Liver (tissue), 9 donors: ENCODE results near the gene TNFRSF11A. TPM values are rescaled to one million over a fixed set of nuclear protein-coding genes. Genes with fewer than 3 reads are reported as not detected.

ENCODE experiments used
- DNase-seq: peaks from one replicate; pipeline ENCODE4 v3.0.0-alpha.2; 2017; ENCODE audit warnings: low spot score
- H3K27ac ChIP-seq, 2 donors: one replicate each; pipeline ENCODE4 v1.7.0; 2013; ENCODE audit warnings: inconsistent platforms in 2 of 2, low read length in 2 of 2, control low read depth in 1 of 2, low read depth in 1 of 2, mild to moderate bottlenecking in 1 of 2
- H3K27me3 ChIP-seq, 4 donors: one replicate each; pipeline versions ENCODE4 v1.6.1 to v1.7.0; 2013; ENCODE audit warnings: low read length in 3 of 4, inconsistent platforms in 1 of 4, mild to moderate bottlenecking in 1 of 4, moderate library complexity in 1 of 4; ENCODE audit not compliant: control insufficient read depth in 4 of 4, insufficient read depth in 4 of 4
- H3K36me3 ChIP-seq, 4 donors: one replicate each; pipeline versions ENCODE4 v1.6.1 to v1.7.0; 2013; ENCODE audit warnings: low read length in 3 of 4, mild to moderate bottlenecking in 3 of 4, low read depth in 1 of 4, moderate library complexity in 1 of 4; ENCODE audit not compliant: control insufficient read depth in 4 of 4, insufficient read depth in 3 of 4
- H3K4me1 ChIP-seq, 4 donors: one replicate each; pipeline versions ENCODE4 v1.6.1 to v1.7.0; 2013; ENCODE audit warnings: low read length in 3 of 4, mild to moderate bottlenecking in 3 of 4, moderate library complexity in 1 of 4; ENCODE audit not compliant: control insufficient read depth in 4 of 4, insufficient read depth in 4 of 4
- H3K4me3 ChIP-seq, 3 donors: one replicate each; pipeline versions ENCODE4 v1.6.1 to v1.7.0; 2013; ENCODE audit warnings: low read length in 3 of 3, control low read depth in 1 of 3, low read depth in 1 of 3, mild to moderate bottlenecking in 1 of 3
- H3K9ac ChIP-seq, 2 donors: one replicate each; pipeline ENCODE4 v1.7.0; 2013; ENCODE audit warnings: low read length in 2 of 2, mild to moderate bottlenecking in 2 of 2, moderate library complexity in 2 of 2, control low read depth in 1 of 2, low read depth in 1 of 2
- H3K9me3 ChIP-seq, 4 donors: one replicate each; pipeline versions ENCODE4 v1.6.1 to v1.7.0; 2013; ENCODE audit warnings: low read length in 3 of 4; ENCODE audit not compliant: control insufficient read depth in 4 of 4
- EGR1 ChIP-seq, 2 donors: IDR thresholded peaks; 2 replicates each; pipeline ENCODE4 v1.6.1; 2016 to 2018; ENCODE audit warnings: antibody characterized with exemption in 2 of 2, low read depth in 2 of 2
- FOXA2 ChIP-seq: IDR thresholded peaks from 2 replicates; pipeline ENCODE4 v1.6.1; 2016; ENCODE audit warnings: antibody characterized with exemption
- GABPA ChIP-seq, 2 donors: IDR thresholded peaks in 1 of 2; conservative IDR thresholded peaks in 1 of 2; 2 replicates each; pipeline ENCODE4 v1.6.1; 2016; ENCODE audit warnings: antibody characterized with exemption in 2 of 2, mild to moderate bottlenecking in 1 of 2, moderate library complexity in 1 of 2
- HNF4A ChIP-seq, 2 donors: conservative IDR thresholded peaks; 2 replicates each; pipeline ENCODE4 v1.6.1; 2016; ENCODE audit warnings: antibody characterized with exemption in 2 of 2, mild to moderate bottlenecking in 2 of 2
- HNF4G ChIP-seq: IDR thresholded peaks from 2 replicates; pipeline ENCODE4 v1.6.1; 2016; ENCODE audit warnings: antibody characterized with exemption
- JUND ChIP-seq, 2 donors: IDR thresholded peaks; 2 replicates each; pipeline ENCODE4 v1.6.1; 2016; ENCODE audit warnings: antibody characterized with exemption in 2 of 2
- NR2F2 ChIP-seq: IDR thresholded peaks from 2 replicates; pipeline ENCODE4 v1.6.1; 2016; ENCODE audit warnings: antibody characterized with exemption
- RAD21 ChIP-seq, 2 donors: IDR thresholded peaks; 2 replicates each; pipeline ENCODE4 v1.6.1; 2016; ENCODE audit warnings: antibody characterized with exemption in 2 of 2, mild to moderate bottlenecking in 2 of 2
- RXRA ChIP-seq, 2 donors: IDR thresholded peaks; 2 replicates each; pipeline ENCODE4 v1.6.1; 2017 to 2018; ENCODE audit warnings: antibody characterized with exemption in 2 of 2, mild to moderate bottlenecking in 1 of 2
- SP1 ChIP-seq: IDR thresholded peaks from 2 replicates; pipeline ENCODE4 v1.6.1; 2018; ENCODE audit warnings: antibody characterized with exemption, mild to moderate bottlenecking
- TAF1 ChIP-seq: conservative IDR thresholded peaks from 2 replicates; pipeline ENCODE4 v1.6.1; 2016; ENCODE audit warnings: antibody characterized with exemption, mild to moderate bottlenecking
- YY1 ChIP-seq: IDR thresholded peaks from 2 replicates; pipeline ENCODE4 v1.6.1; 2016; ENCODE audit warnings: antibody characterized with exemption, mild to moderate bottlenecking
- WGBS: extraction: QIAGEN DNeasy Blood & Tissue Kit; methylation state at CpG from one replicate; pipeline ENCODE4 v1.1.7; 2013; 5-methylcytosine and 5-hydroxymethylcytosine counted together
- polyA plus RNA-seq, 2 donors: library from polyadenylated mRNA; stranded (reverse) in 1 of 2; unstranded in 1 of 2; fragments of 200-250 nt in 1 of 2; fragments of >200 nt in 1 of 2; fragmentation: Nextera tagmentation in 1 of 2; extraction: Ambion mirVana in 1 of 2; gene quantifications; one replicate each; pipeline versions ENCODE4 v1.2.1 to v1.2.3, GENCODE V29; 2013 to 2015
- total RNA-seq, 2 donors: library from RNA; depleted of rRNA; stranded (reverse); fragments of >200 nt; gene quantifications; one replicate each; pipeline ENCODE4 v1.2.3, GENCODE V29; 2014
- TF ChIP-seq, protein P1 (sequence below): IDR thresholded peaks from 2 replicates; pipeline ENCODE4 v1.6.1; 2016; ENCODE audit warnings: antibody characterized with exemption
- TF ChIP-seq, protein P2 (sequence below): IDR thresholded peaks from 2 replicates; pipeline ENCODE4 v1.6.1; 2016; ENCODE audit warnings: antibody characterized with exemption
- TF ChIP-seq, protein P3 (sequence below): IDR thresholded peaks from 2 replicates; pipeline ENCODE4 v1.6.1; 2016; ENCODE audit warnings: antibody characterized with exemption, mild to moderate bottlenecking
- TF ChIP-seq, protein P4 (sequence below): IDR thresholded peaks from 2 replicates; pipeline ENCODE4 v1.6.1; 2016; ENCODE audit warnings: antibody characterized with exemption
- donor health status: healthy.
- donor health status: healthy.
- donor health status: healthy.
- donor health status: healthy.
- donor health status: healthy.

Gene TNFRSF11A
- total and polyA plus RNA-seq, 4 donors = 0.32 to 1.8 (median 0.90) TPM

DNA sequence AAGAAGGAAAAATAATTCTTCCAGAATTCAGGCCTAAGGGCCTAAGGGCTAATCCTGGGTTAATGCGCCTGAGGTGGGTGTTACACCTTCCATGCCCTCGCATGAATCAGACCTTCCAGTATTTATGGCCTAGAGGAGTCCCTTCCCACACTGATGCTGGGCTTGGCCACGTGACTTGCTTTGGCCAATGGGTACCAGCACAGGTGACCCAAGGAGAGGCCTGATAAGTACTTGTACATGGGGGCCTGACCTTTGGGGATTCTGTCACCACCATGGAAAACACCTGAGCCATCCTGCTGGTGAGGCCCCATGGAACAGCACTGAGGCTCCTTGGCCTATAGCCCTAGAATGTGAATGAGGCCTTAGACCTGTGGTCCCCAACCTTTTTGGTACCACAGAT lies 79.8 kb downstream of the TNFRSF11A start (continued):
- TF ChIP-seq, protein P1, sequence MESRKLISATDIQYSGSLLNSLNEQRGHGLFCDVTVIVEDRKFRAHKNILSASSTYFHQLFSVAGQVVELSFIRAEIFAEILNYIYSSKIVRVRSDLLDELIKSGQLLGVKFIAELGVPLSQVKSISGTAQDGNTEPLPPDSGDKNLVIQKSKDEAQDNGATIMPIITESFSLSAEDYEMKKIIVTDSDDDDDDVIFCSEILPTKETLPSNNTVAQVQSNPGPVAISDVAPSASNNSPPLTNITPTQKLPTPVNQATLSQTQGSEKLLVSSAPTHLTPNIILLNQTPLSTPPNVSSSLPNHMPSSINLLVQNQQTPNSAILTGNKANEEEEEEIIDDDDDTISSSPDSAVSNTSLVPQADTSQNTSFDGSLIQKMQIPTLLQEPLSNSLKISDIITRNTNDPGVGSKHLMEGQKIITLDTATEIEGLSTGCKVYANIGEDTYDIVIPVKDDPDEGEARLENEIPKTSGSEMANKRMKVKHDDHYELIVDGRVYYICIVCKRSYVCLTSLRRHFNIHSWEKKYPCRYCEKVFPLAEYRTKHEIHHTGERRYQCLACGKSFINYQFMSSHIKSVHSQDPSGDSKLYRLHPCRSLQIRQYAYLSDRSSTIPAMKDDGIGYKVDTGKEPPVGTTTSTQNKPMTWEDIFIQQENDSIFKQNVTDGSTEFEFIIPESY = no peak
- TF ChIP-seq TAF1 = no peak
- no peak for TF ChIP-seq RAD21 (IDR thresholded peaks at IDR 0.05)
- TF ChIP-seq HNF4A (conservative IDR thresholded peaks at IDR 0.05) = no peak
- TF ChIP-seq EGR1 (IDR thresholded peaks at IDR 0.05; ENCODE audit: low read depth in 2 of 2) = no peak
- TF ChIP-seq HNF4G = no peak
- TF ChIP-seq, protein P2, sequence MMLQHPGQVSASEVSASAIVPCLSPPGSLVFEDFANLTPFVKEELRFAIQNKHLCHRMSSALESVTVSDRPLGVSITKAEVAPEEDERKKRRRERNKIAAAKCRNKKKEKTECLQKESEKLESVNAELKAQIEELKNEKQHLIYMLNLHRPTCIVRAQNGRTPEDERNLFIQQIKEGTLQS = no peak

DNA sequence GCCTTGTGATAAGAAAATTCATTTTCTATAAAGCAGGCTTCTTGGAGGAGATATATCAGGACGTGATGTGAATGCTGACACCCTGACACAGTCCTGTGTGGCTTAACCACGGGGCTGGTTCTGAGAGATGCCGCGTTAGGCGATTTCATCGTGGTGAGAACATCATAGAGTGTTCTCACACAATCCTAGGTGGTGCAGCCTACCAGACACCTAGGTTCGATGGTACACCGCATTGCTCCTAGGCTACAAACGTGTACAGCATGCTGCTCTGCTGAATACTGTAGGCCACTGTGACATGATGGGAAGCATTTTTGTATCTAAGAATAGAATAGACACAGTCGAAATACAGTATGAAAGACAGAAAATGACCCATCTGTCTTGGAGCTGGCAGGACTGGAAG lies 82.5 kb downstream of the TNFRSF11A start:
- TF ChIP-seq YY1 (no peak), RXRA (IDR thresholded peaks at IDR 0.05) (no peak), EGR1 (IDR thresholded peaks at IDR 0.05; ENCODE audit: low read depth in 2 of 2) (no peak), FOXA2 (no peak), NR2F2 (no peak), HNF4A (conservative IDR thresholded peaks at IDR 0.05) (no peak), HNF4G (no peak), SP1 (no peak), GABPA (IDR thresholded peaks at IDR 0.05 in 1 of 2, conservative IDR thresholded peaks at IDR 0.05 in 1 of 2) (no peak), RAD21 (IDR thresholded peaks at IDR 0.05) (no peak), JUND (IDR thresholded peaks at IDR 0.05) (no peak), TAF1 (no peak)
- TF ChIP-seq, protein P3, sequence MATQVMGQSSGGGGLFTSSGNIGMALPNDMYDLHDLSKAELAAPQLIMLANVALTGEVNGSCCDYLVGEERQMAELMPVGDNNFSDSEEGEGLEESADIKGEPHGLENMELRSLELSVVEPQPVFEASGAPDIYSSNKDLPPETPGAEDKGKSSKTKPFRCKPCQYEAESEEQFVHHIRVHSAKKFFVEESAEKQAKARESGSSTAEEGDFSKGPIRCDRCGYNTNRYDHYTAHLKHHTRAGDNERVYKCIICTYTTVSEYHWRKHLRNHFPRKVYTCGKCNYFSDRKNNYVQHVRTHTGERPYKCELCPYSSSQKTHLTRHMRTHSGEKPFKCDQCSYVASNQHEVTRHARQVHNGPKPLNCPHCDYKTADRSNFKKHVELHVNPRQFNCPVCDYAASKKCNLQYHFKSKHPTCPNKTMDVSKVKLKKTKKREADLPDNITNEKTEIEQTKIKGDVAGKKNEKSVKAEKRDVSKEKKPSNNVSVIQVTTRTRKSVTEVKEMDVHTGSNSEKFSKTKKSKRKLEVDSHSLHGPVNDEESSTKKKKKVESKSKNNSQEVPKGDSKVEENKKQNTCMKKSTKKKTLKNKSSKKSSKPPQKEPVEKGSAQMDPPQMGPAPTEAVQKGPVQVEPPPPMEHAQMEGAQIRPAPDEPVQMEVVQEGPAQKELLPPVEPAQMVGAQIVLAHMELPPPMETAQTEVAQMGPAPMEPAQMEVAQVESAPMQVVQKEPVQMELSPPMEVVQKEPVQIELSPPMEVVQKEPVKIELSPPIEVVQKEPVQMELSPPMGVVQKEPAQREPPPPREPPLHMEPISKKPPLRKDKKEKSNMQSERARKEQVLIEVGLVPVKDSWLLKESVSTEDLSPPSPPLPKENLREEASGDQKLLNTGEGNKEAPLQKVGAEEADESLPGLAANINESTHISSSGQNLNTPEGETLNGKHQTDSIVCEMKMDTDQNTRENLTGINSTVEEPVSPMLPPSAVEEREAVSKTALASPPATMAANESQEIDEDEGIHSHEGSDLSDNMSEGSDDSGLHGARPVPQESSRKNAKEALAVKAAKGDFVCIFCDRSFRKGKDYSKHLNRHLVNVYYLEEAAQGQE = no peak
- TF ChIP-seq, protein P4, sequence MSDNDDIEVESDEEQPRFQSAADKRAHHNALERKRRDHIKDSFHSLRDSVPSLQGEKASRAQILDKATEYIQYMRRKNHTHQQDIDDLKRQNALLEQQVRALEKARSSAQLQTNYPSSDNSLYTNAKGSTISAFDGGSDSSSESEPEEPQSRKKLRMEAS = no peak
- TF ChIP-seq, protein P2 = no peak
- TF ChIP-seq, protein P1 = no peak
- H3K4me3 ChIP-seq = no peak overlapping the region
- no peak for DNase-seq
- no peak overlapping the region for H3K27ac ChIP-seq
- H3K36me3 ChIP-seq = no peaks in the 10 kb centered on the region
- H3K4me1 ChIP-seq = no peaks in the 10 kb centered on the region
- H3K9me3 ChIP-seq = no peaks in the 10 kb centered on the region
- no peaks in the 10 kb centered on the region for H3K27me3 ChIP-seq
- WGBS = 88% methylated on average over 10 of the region's 10 CpGs
- H3K9ac ChIP-seq = no peak overlapping the region
